ENCODE results near the gene REG4.
"Not testable (repeated sequence)": the region's sequence is repeated elsewhere in the genome, so short reads cannot be mapped to it uniquely, and the experiment has no call there.

Gene REG4

GRCh38 chr1:119787776-119788175 lies 23.5 kb downstream of the REG4 start:
- H2BK120ac ChIP-seq (ENCODE audit: low read depth, low read length): no peak overlapping the region
- H2AK5ac ChIP-seq (ENCODE audit: low read length, severe bottlenecking): no peak overlapping the region
- no peak overlapping the region for H3K23ac ChIP-seq (ENCODE audit: low read length in 2 of 2)
- no peaks in the 10 kb centered on the region for H3K27me3 ChIP-seq (ENCODE audit: control insufficient read depth in 1 of 2, insufficient read depth in 1 of 2, low read length in 2 of 2)
- H2AFZ ChIP-seq (ENCODE audit: low read depth, low read length): no peak overlapping the region
- no peak overlapping the region for H4K8ac ChIP-seq (ENCODE audit: low read length)
- no peaks in the 10 kb centered on the region for H3K9me3 ChIP-seq (ENCODE audit: control insufficient read depth, low read length)
- no peak overlapping the region for H3K4ac ChIP-seq (ENCODE audit: low read depth in 1 of 2, low read length in 2 of 2)
- no peak overlapping the region for H2BK5ac ChIP-seq (ENCODE audit: low read depth, low read length, poor library complexity, severe bottlenecking)
- WGBS: 46% methylated on average over 1 of the region's 2 CpGs
- no peak overlapping the region for H3K4me2 ChIP-seq (ENCODE audit: low read length, poor library complexity, severe bottlenecking)
- H3K14ac ChIP-seq (ENCODE audit: low read length in 2 of 2): no peak overlapping the region
- no peak overlapping the region for H3K27ac ChIP-seq (ENCODE audit: low read length, poor library complexity, severe bottlenecking)
- H2BK15ac ChIP-seq (ENCODE audit: low read depth, poor library complexity, severe bottlenecking): no peak overlapping the region
- H3K9ac ChIP-seq (ENCODE audit: low read length): no peak overlapping the region
- H3K79me1 ChIP-seq (replicated peaks; ENCODE audit: low read length, poor library complexity, severe bottlenecking): no peaks in the 10 kb centered on the region
- peaks cover 2% of the 10 kb centered on the region for H3K4me1 ChIP-seq (ENCODE audit: control insufficient read depth, insufficient read depth, low read depth, low read length)
- H3K4me3 ChIP-seq (ENCODE audit: insufficient read depth in 1 of 2, low read depth in 1 of 2, low read length in 2 of 2): no peak overlapping the region
- no peak overlapping the region for H3K18ac ChIP-seq (ENCODE audit: low read depth in 1 of 2, low read length in 2 of 2)
- DNase-seq: no peak
- no peak overlapping the region for H2BK12ac ChIP-seq (ENCODE audit: low read length in 2 of 2)
- H4K91ac ChIP-seq (ENCODE audit: low read length): no peak overlapping the region
- H3K36me3 ChIP-seq (ENCODE audit: control insufficient read depth in 1 of 2, insufficient read depth in 2 of 2, low read depth in 1 of 2, low read length in 2 of 2): no peaks in the 10 kb centered on the region

GRCh38 chr1:119786473-119787050 lies 24.7 kb downstream of the REG4 start:
- H4K91ac ChIP-seq (ENCODE audit: low read length); H3K14ac ChIP-seq (ENCODE audit: low read length in 2 of 2); H2AFZ ChIP-seq (ENCODE audit: low read depth, low read length); H2BK12ac ChIP-seq (ENCODE audit: low read length in 2 of 2); H3K9ac ChIP-seq (ENCODE audit: low read length); H3K4ac ChIP-seq (ENCODE audit: low read depth in 1 of 2, low read length in 2 of 2); H2AK5ac ChIP-seq (ENCODE audit: low read length, severe bottlenecking); H3K27ac ChIP-seq (ENCODE audit: low read length, poor library complexity, severe bottlenecking); H3K36me3 ChIP-seq (ENCODE audit: control insufficient read depth in 1 of 2, insufficient read depth in 2 of 2, low read depth in 1 of 2, low read length in 2 of 2); H3K27me3 ChIP-seq (ENCODE audit: control insufficient read depth in 1 of 2, insufficient read depth in 1 of 2, low read length in 2 of 2); H4K8ac ChIP-seq (ENCODE audit: low read length); H3K79me1 ChIP-seq (replicated peaks; ENCODE audit: low read length, poor library complexity, severe bottlenecking); H2BK5ac ChIP-seq (ENCODE audit: low read depth, low read length, poor library complexity, severe bottlenecking); H3K4me1 ChIP-seq (ENCODE audit: control insufficient read depth, insufficient read depth, low read depth, low read length); H3K9me3 ChIP-seq (ENCODE audit: control insufficient read depth, low read length); H3K18ac ChIP-seq (ENCODE audit: low read depth in 1 of 2, low read length in 2 of 2); H3K4me2 ChIP-seq (ENCODE audit: low read length, poor library complexity, severe bottlenecking); H3K23ac ChIP-seq (ENCODE audit: low read length in 2 of 2); DNase-seq; H2BK120ac ChIP-seq (ENCODE audit: low read depth, low read length); H3K4me3 ChIP-seq (ENCODE audit: insufficient read depth in 1 of 2, low read depth in 1 of 2, low read length in 2 of 2); H2BK15ac ChIP-seq (ENCODE audit: low read depth, poor library complexity, severe bottlenecking): not testable (repeated sequence)
- WGBS: 48% methylated on average over 4 of the region's 4 CpGs

- H3K36me3 ChIP-seq (ENCODE audit: control insufficient read depth in 1 of 2, insufficient read depth in 2 of 2, low read depth in 1 of 2, low read length in 2 of 2); H2BK12ac ChIP-seq (ENCODE audit: low read length in 2 of 2); DNase-seq; H3K9ac ChIP-seq (ENCODE audit: low read length); H3K79me1 ChIP-seq (replicated peaks; ENCODE audit: low read length, poor library complexity, severe bottlenecking); H2BK15ac ChIP-seq (ENCODE audit: low read depth, poor library complexity, severe bottlenecking); H2AFZ ChIP-seq (ENCODE audit: low read depth, low read length); H3K27me3 ChIP-seq (ENCODE audit: control insufficient read depth in 1 of 2, insufficient read depth in 1 of 2, low read length in 2 of 2); H3K4ac ChIP-seq (ENCODE audit: low read depth in 1 of 2, low read length in 2 of 2); H3K23ac ChIP-seq (ENCODE audit: low read length in 2 of 2); H2AK5ac ChIP-seq (ENCODE audit: low read length, severe bottlenecking); H3K18ac ChIP-seq (ENCODE audit: low read depth in 1 of 2, low read length in 2 of 2); H3K4me2 ChIP-seq (ENCODE audit: low read length, poor library complexity, severe bottlenecking); H3K4me3 ChIP-seq (ENCODE audit: insufficient read depth in 1 of 2, low read depth in 1 of 2, low read length in 2 of 2); H4K8ac ChIP-seq (ENCODE audit: low read length); H3K14ac ChIP-seq (ENCODE audit: low read length in 2 of 2); H2BK5ac ChIP-seq (ENCODE audit: low read depth, low read length, poor library complexity, severe bottlenecking); H4K91ac ChIP-seq (ENCODE audit: low read length); H3K4me1 ChIP-seq (ENCODE audit: control insufficient read depth, insufficient read depth, low read depth, low read length); H3K9me3 ChIP-seq (ENCODE audit: control insufficient read depth, low read length); H3K27ac ChIP-seq (ENCODE audit: low read length, poor library complexity, severe bottlenecking); H2BK120ac ChIP-seq (ENCODE audit: low read depth, low read length): not testable (repeated sequence)
- 100% methylated on average over 3 of the region's 7 CpGs for WGBS
Measured at GRCh38 chr1:119786046-119786445, 25.2 kb downstream of the REG4 start.

GRCh38 chr1:119784191-119784781 lies 27.0 kb downstream of the REG4 start:
- Histone ChIP-seq H3K23ac (ENCODE audit: low read length in 2 of 2) (no peak overlapping the region), H3K14ac (ENCODE audit: low read length in 2 of 2) (no peak overlapping the region), H3K79me1 (replicated peaks; ENCODE audit: low read length, poor library complexity, severe bottlenecking) (no peaks in the 10 kb centered on the region), H3K18ac (ENCODE audit: low read depth in 1 of 2, low read length in 2 of 2) (no peak overlapping the region), H2BK120ac (ENCODE audit: low read depth, low read length) (no peak overlapping the region), H3K9me3 (ENCODE audit: control insufficient read depth, low read length) (no peaks in the 10 kb centered on the region), H2BK5ac (ENCODE audit: low read depth, low read length, poor library complexity, severe bottlenecking) (no peak overlapping the region), H3K36me3 (ENCODE audit: control insufficient read depth in 1 of 2, insufficient read depth in 2 of 2, low read depth in 1 of 2, low read length in 2 of 2) (no peaks in the 10 kb centered on the region), H3K4me3 (ENCODE audit: insufficient read depth in 1 of 2, low read depth in 1 of 2, low read length in 2 of 2) (no peak overlapping the region), H2AFZ (ENCODE audit: low read depth, low read length) (no peak overlapping the region), H3K4me1 (ENCODE audit: control insufficient read depth, insufficient read depth, low read depth, low read length) (peaks cover 3% of the 10 kb centered on the region), H3K27ac (ENCODE audit: low read length, poor library complexity, severe bottlenecking) (no peak overlapping the region), H4K8ac (ENCODE audit: low read length) (no peak overlapping the region), H4K91ac (ENCODE audit: low read length) (no peak overlapping the region), H3K9ac (ENCODE audit: low read length) (no peak overlapping the region), H2BK15ac (ENCODE audit: low read depth, poor library complexity, severe bottlenecking) (no peak overlapping the region), H3K4ac (ENCODE audit: low read depth in 1 of 2, low read length in 2 of 2) (no peak overlapping the region), H3K4me2 (ENCODE audit: low read length, poor library complexity, severe bottlenecking) (no peak overlapping the region), H2BK12ac (ENCODE audit: low read length in 2 of 2) (no peak overlapping the region), H2AK5ac (ENCODE audit: low read length, severe bottlenecking) (no peak overlapping the region), H3K27me3 (ENCODE audit: control insufficient read depth in 1 of 2, insufficient read depth in 1 of 2, low read length in 2 of 2) (no peaks in the 10 kb centered on the region)
- 72% methylated on average over 2 of the region's 3 CpGs for WGBS
- DNase-seq: no peak
